ENCODE results near the gene PRXL2C. TPM values are rescaled to one million over a fixed set of nuclear protein-coding genes. Genes with fewer than 3 reads are reported as not detected.

The PRXL2C gene
- total RNA-seq, 3 donors from 2014 or later (not counting 1 experiment from before 2014, with no cell fraction given): 20.8 to 27.0 (median 22.1) TPM

- Histone ChIP-seq H3K36me3 (ENCODE audit: control insufficient read depth, insufficient read depth, low read length) (no peaks in the 10 kb centered on the region), H3K4me1 (ENCODE audit: control insufficient read depth, insufficient read depth, low read length) (no peaks in the 10 kb centered on the region), H3K27me3 (ENCODE audit: control insufficient read depth, insufficient read depth, low read length) (peaks cover 6% of the 10 kb centered on the region), H3K9me3 (ENCODE audit: control insufficient read depth, insufficient read depth, low read length) (no peaks in the 10 kb centered on the region), H3K4me3 (ENCODE audit: low read length) (no peak overlapping the region), H3K27ac (ENCODE audit: low read length) (no peak overlapping the region)
- no peak overlapping the region for H3K4me3 Mint-ChIP-seq
- intact Hi-C loops (cut with micrococcal nuclease): no loop called here
- H3K27me3 Mint-ChIP-seq (ENCODE audit: low read depth in 2 of 2): peaks cover 39 to 65% of the 10 kb centered on the region in 2 donors
- no peak overlapping the region for H3K27ac Mint-ChIP-seq
- H3K4me1 Mint-ChIP-seq: no peaks in the 10 kb centered on the region
- 54% methylated on average over 12 of the region's 12 CpGs for WGBS (ENCODE audit: insufficient coverage)
- TF ChIP-seq, protein P1, sequence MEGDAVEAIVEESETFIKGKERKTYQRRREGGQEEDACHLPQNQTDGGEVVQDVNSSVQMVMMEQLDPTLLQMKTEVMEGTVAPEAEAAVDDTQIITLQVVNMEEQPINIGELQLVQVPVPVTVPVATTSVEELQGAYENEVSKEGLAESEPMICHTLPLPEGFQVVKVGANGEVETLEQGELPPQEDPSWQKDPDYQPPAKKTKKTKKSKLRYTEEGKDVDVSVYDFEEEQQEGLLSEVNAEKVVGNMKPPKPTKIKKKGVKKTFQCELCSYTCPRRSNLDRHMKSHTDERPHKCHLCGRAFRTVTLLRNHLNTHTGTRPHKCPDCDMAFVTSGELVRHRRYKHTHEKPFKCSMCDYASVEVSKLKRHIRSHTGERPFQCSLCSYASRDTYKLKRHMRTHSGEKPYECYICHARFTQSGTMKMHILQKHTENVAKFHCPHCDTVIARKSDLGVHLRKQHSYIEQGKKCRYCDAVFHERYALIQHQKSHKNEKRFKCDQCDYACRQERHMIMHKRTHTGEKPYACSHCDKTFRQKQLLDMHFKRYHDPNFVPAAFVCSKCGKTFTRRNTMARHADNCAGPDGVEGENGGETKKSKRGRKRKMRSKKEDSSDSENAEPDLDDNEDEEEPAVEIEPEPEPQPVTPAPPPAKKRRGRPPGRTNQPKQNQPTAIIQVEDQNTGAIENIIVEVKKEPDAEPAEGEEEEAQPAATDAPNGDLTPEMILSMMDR (IDR thresholded peaks at IDR 0.05): no peak
- H3K36me3 Mint-ChIP-seq: no peaks in the 10 kb centered on the region
- DNase-seq (no peak), ATAC-seq (no peak)
- no peaks in the 10 kb centered on the region for H3K9me3 Mint-ChIP-seq
Observed at GRCh38 chr9:96612105-96612965, 42.8 kb downstream of the PRXL2C start.

DNA sequence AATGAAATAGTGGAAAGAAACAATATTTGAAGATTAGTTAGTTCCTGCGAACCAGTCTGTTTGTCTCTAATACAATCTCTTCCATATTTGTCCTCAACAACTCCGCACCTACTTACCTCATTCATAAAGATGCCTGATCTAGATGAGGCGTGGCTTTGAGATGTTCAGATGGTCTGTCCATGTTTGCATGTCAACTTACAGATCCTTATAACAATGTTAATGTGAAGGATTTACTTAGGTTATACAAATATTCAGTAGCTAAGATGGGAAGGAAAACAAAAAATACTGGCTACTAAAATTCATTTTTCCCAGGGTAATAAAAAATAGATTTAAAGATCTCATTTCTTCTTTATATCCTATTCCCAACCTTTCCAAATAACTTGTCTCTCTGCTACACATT is 43.8 kb downstream of the PRXL2C start:
- WGBS (ENCODE audit: insufficient coverage): 87% methylated on average over 3 of the region's 3 CpGs
- H3K27me3 ChIP-seq (ENCODE audit: control insufficient read depth, insufficient read depth, low read length): peaks cover 6% of the 10 kb centered on the region
- H3K4me3 ChIP-seq (ENCODE audit: low read length): no peak overlapping the region
- no peaks in the 10 kb centered on the region for H3K9me3 ChIP-seq (ENCODE audit: control insufficient read depth, insufficient read depth, low read length)
- DNase-seq (no peak), ATAC-seq (no peak)
- H3K36me3 ChIP-seq (ENCODE audit: control insufficient read depth, insufficient read depth, low read length): no peaks in the 10 kb centered on the region
- Mint-ChIP-seq H3K4me1 (no peaks in the 10 kb centered on the region), H3K4me3 (no peak overlapping the region), H3K27ac (no peak overlapping the region), H3K27me3 (ENCODE audit: low read depth in 2 of 2) (peaks cover 34 to 54% of the 10 kb centered on the region in 2 donors), H3K36me3 (no peaks in the 10 kb centered on the region), H3K9me3 (no peaks in the 10 kb centered on the region)
- H3K27ac ChIP-seq (ENCODE audit: low read length): no peak overlapping the region
- no peaks in the 10 kb centered on the region for H3K4me1 ChIP-seq (ENCODE audit: control insufficient read depth, insufficient read depth, low read length)
- intact Hi-C loops (cut with micrococcal nuclease): no loop called here
- TF ChIP-seq, protein P1 (IDR thresholded peaks at IDR 0.05): no peak

GRCh38 chr9:96609732-96610131 is 45.4 kb downstream of the PRXL2C start:
- ATAC-seq (no peak), DNase-seq (no peak)
- TF ChIP-seq, protein P1 (IDR thresholded peaks at IDR 0.05): no peak
- H3K36me3 Mint-ChIP-seq: no peaks in the 10 kb centered on the region
- intact Hi-C loops (cut with micrococcal nuclease): no loop called here
- no peak overlapping the region for H3K4me3 ChIP-seq (ENCODE audit: low read length)
- H3K4me1 ChIP-seq (ENCODE audit: control insufficient read depth, insufficient read depth, low read length): no peaks in the 10 kb centered on the region
- no peaks in the 10 kb centered on the region for H3K9me3 ChIP-seq (ENCODE audit: control insufficient read depth, insufficient read depth, low read length)
- H3K36me3 ChIP-seq (ENCODE audit: control insufficient read depth, insufficient read depth, low read length): no peaks in the 10 kb centered on the region
- peaks cover 6% of the 10 kb centered on the region for H3K27me3 ChIP-seq (ENCODE audit: control insufficient read depth, insufficient read depth, low read length)
- peaks cover 30 to 42% of the 10 kb centered on the region in 2 donors for H3K27me3 Mint-ChIP-seq (ENCODE audit: low read depth in 2 of 2)
- H3K4me1 Mint-ChIP-seq: no peaks in the 10 kb centered on the region
- H3K9me3 Mint-ChIP-seq: no peaks in the 10 kb centered on the region
- H3K27ac ChIP-seq (ENCODE audit: low read length): no peak overlapping the region
- no peak overlapping the region for H3K4me3 Mint-ChIP-seq
- no peak overlapping the region for H3K27ac Mint-ChIP-seq

Data from natural killer cell (primary cell).